Neural cell (in vitro differentiated cells): Measurements from ENCODE around the gene MFRP. TPM values are rescaled to one million over a fixed set of nuclear protein-coding genes. Genes with fewer than 3 reads are reported as not detected.

Source experiments
- H2AFZ ChIP-seq: fragments of 200-600, 300-800 bp; sonication (generic), shearing (Covaris generic); 2 replicates; pipeline ENCODE4 v1.6.0; 2014; ENCODE audit warnings: low read depth, mild to moderate bottlenecking, antibody characterized with exemption, low read length, moderate library complexity
- H3F3A ChIP-seq: fragments of 200-600 bp; shearing (Covaris generic); 2 replicates; pipeline ENCODE4 v1.6.1; 2016; ENCODE audit warnings: mild to moderate bottlenecking, moderate library complexity, mixed read lengths, antibody characterized with exemption, low read length; ENCODE audit not compliant: insufficient read depth, poor library complexity, severe bottlenecking
- H3K27ac ChIP-seq: fragments of 200-600, 300-800 bp; sonication (generic), shearing (Covaris generic); 2 replicates; pipeline ENCODE4 v1.5.1; 2014; ENCODE audit warnings: mild to moderate bottlenecking, low read length, moderate library complexity
- H3K27me3 ChIP-seq: fragments of 300-800, 200-600 bp; sonication (generic), shearing (Covaris generic); 2 replicates; pipeline ENCODE4 v1.6.0; 2014; ENCODE audit warnings: mild to moderate bottlenecking, low read depth, low read length, moderate library complexity; ENCODE audit not compliant: insufficient read depth
- H3K36me3 ChIP-seq: fragments of 300-800, 200-600 bp; sonication (generic), shearing (Covaris generic); 2 replicates; pipeline ENCODE4 v1.5.1; 2014; ENCODE audit warnings: mild to moderate bottlenecking, antibody characterized with exemption, low read length, moderate library complexity; ENCODE audit not compliant: insufficient read depth
- H3K4me2 ChIP-seq: fragments of 300-800, 200-600 bp; sonication (generic), shearing (Covaris generic); 2 replicates; pipeline ENCODE4 v1.6.0; 2014; ENCODE audit warnings: mild to moderate bottlenecking, low read length
- H3K4me3 ChIP-seq: fragments of 300-800, 200-600 bp; sonication (generic), shearing (Covaris generic); 2 replicates; pipeline ENCODE4 v1.5.1; 2014; ENCODE audit warnings: mild to moderate bottlenecking, low read length, moderate library complexity
- H3K79me2 ChIP-seq: fragments of 200-600 bp; shearing (Covaris generic); replicated peaks from 2 replicates; pipeline ENCODE4 v1.6.0; 2014; ENCODE audit warnings: mild to moderate bottlenecking, low read length, moderate library complexity; ENCODE audit not compliant: insufficient read depth
- H3K9ac ChIP-seq: fragments of 300-800, 200-600 bp; sonication (generic), shearing (Covaris generic); 2 replicates; pipeline ENCODE4 v1.6.1; 2016; ENCODE audit warnings: mild to moderate bottlenecking, low read length, mixed read lengths
- H3K9me2 ChIP-seq: fragments of 200-600 bp; shearing (Covaris generic); 2 replicates; pipeline ENCODE4 v1.6.1; 2016; ENCODE audit warnings: mild to moderate bottlenecking, low read length, mixed read lengths; ENCODE audit not compliant: insufficient read depth
- H3K9me3 ChIP-seq: fragments of 200-600, 300-800 bp; sonication (generic), shearing (Covaris generic); 2 replicates; pipeline ENCODE4 v1.6.1; 2016; ENCODE audit warnings: mild to moderate bottlenecking, mixed run types, low read length, moderate library complexity, mixed read lengths
- H4K20me1 ChIP-seq: fragments of 200-600 bp; shearing (Covaris generic); 2 replicates; pipeline ENCODE4 v1.6.1; 2016; ENCODE audit warnings: mild to moderate bottlenecking, mixed run types; ENCODE audit not compliant: insufficient read depth
- EP300 ChIP-seq: fragments of 450-650 bp; conservative IDR thresholded peaks from 2 replicates; pipeline ENCODE4 v1.6.1; 2014; ENCODE audit warnings: antibody characterized with exemption, mild to moderate bottlenecking, moderate library complexity; ENCODE audit not compliant: poor library complexity, severe bottlenecking
- EZH2 ChIP-seq: fragments of 200-600, 300-800 bp; shearing (Covaris generic), sonication (generic); IDR thresholded peaks from 2 replicates; pipeline ENCODE4 v1.6.1; 2014; ENCODE audit warnings: antibody characterized with exemption, low read length, borderline replicate concordance, mild to moderate bottlenecking; ENCODE audit not compliant: insufficient read depth, poor library complexity, severe bottlenecking
- MXI1 ChIP-seq: fragments of 450-650 bp; conservative IDR thresholded peaks from 2 replicates; pipeline ENCODE4 v1.6.1; 2014; ENCODE audit warnings: antibody characterized with exemption, mild to moderate bottlenecking; ENCODE audit not compliant: poor library complexity, severe bottlenecking
- POLR2AphosphoS5 ChIP-seq: IDR thresholded peaks from 2 replicates; pipeline ENCODE4 v1.6.1; 2012
- RAD21 ChIP-seq: fragments of 450-650 bp; conservative IDR thresholded peaks from 2 replicates; pipeline ENCODE4 v1.6.1; 2014; ENCODE audit warnings: antibody characterized with exemption, mild to moderate bottlenecking, moderate library complexity
- SMC3 ChIP-seq: fragments of 450-650 bp; conservative IDR thresholded peaks from 2 replicates; pipeline ENCODE4 v1.6.1; 2014; ENCODE audit warnings: antibody characterized with exemption, mild to moderate bottlenecking, moderate library complexity; ENCODE audit not compliant: poor library complexity
- TAF1 ChIP-seq: IDR thresholded peaks from 2 replicates; pipeline ENCODE4 v1.6.1; 2012; ENCODE audit warnings: low read depth
- polyA plus RNA-seq: library from polyadenylated mRNA; depleted of rRNA; stranded (reverse); fragments of >200 nt; gene quantifications from 2 replicates; pipeline ENCODE4 v1.2.3, GENCODE V29; 2014
- TF ChIP-seq, protein P1 (sequence below): fragments of 450-650 bp; IDR thresholded peaks from 2 replicates; pipeline ENCODE4 v1.5.1; 2014; ENCODE audit warnings: antibody characterized with exemption, mild to moderate bottlenecking, moderate library complexity; ENCODE audit not compliant: poor library complexity, severe bottlenecking
- TF ChIP-seq, protein P2 (sequence below): IDR thresholded peaks from 2 replicates; pipeline ENCODE4 v1.6.1; 2012; ENCODE audit warnings: borderline replicate concordance

Gene MFRP
- polyA plus RNA-seq, 1 donor from 2014 or later: not detected

DNA sequence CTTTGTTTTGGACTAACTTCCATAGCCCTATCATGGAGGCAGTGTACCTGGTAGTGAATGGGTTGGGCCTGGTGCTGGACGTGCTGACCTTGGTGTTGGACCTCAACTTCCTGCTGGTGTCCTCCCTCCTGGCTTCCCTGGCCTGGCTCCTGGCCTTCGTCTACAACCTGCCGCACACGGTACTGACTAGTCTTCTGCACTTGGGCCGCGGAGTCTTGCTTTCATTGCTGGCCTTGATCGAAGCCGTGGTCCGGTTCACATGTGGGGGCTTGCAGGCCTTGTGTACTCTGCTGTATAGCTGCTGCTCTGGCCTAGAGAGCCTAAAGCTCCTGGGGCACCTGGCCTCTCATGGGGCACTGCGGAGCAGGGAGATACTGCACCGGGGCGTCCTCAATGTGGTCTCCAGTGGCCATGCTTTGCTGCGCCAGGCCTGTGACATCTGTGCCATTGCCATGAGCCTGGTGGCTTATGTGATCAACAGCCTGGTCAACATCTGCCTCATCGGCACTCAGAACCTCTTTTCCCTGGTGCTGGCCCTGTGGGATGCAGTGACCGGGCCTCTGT, 11.3 kb downstream of the MFRP start:
- Histone ChIP-seq H3K9me2 (no peaks in the 10 kb centered on the region), H3K9ac (peak overlapping the region; percentile 79), H3K4me3 (peak overlapping the region; percentile 86), H3K9me3 (no peaks in the 10 kb centered on the region), H3F3A (no peaks in the 10 kb centered on the region), H2AFZ (no peak overlapping the region), H3K27ac (peak overlapping the region; percentile 60), H3K27me3 (peaks cover 16% of the 10 kb centered on the region), H3K36me3 (no peaks in the 10 kb centered on the region), H4K20me1 (no peaks in the 10 kb centered on the region), H3K4me2 (peak overlapping the region; percentile 84), H3K79me2 (peaks cover 6% of the 10 kb centered on the region)
- TF ChIP-seq SMC3 (no peak), MXI1 (no peak), RAD21 (no peak), EZH2 (no peak), EP300 (no peak), TAF1 (no peak), POLR2AphosphoS5 (no peak)
- TF ChIP-seq, protein P1, sequence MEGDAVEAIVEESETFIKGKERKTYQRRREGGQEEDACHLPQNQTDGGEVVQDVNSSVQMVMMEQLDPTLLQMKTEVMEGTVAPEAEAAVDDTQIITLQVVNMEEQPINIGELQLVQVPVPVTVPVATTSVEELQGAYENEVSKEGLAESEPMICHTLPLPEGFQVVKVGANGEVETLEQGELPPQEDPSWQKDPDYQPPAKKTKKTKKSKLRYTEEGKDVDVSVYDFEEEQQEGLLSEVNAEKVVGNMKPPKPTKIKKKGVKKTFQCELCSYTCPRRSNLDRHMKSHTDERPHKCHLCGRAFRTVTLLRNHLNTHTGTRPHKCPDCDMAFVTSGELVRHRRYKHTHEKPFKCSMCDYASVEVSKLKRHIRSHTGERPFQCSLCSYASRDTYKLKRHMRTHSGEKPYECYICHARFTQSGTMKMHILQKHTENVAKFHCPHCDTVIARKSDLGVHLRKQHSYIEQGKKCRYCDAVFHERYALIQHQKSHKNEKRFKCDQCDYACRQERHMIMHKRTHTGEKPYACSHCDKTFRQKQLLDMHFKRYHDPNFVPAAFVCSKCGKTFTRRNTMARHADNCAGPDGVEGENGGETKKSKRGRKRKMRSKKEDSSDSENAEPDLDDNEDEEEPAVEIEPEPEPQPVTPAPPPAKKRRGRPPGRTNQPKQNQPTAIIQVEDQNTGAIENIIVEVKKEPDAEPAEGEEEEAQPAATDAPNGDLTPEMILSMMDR: no peak
- TF ChIP-seq, protein P2, sequence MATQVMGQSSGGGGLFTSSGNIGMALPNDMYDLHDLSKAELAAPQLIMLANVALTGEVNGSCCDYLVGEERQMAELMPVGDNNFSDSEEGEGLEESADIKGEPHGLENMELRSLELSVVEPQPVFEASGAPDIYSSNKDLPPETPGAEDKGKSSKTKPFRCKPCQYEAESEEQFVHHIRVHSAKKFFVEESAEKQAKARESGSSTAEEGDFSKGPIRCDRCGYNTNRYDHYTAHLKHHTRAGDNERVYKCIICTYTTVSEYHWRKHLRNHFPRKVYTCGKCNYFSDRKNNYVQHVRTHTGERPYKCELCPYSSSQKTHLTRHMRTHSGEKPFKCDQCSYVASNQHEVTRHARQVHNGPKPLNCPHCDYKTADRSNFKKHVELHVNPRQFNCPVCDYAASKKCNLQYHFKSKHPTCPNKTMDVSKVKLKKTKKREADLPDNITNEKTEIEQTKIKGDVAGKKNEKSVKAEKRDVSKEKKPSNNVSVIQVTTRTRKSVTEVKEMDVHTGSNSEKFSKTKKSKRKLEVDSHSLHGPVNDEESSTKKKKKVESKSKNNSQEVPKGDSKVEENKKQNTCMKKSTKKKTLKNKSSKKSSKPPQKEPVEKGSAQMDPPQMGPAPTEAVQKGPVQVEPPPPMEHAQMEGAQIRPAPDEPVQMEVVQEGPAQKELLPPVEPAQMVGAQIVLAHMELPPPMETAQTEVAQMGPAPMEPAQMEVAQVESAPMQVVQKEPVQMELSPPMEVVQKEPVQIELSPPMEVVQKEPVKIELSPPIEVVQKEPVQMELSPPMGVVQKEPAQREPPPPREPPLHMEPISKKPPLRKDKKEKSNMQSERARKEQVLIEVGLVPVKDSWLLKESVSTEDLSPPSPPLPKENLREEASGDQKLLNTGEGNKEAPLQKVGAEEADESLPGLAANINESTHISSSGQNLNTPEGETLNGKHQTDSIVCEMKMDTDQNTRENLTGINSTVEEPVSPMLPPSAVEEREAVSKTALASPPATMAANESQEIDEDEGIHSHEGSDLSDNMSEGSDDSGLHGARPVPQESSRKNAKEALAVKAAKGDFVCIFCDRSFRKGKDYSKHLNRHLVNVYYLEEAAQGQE: no peak

GRCh38 chr11:119334174-119334930, 12.2 kb downstream of the MFRP start, which contains the start of gene RNF26:
Gene RNF26 (plus strand): TSS chr11:119334527. CDS start chr11:119335123, 596 bp downstream.
- H3K79me2 ChIP-seq: peaks cover 6% of the 10 kb centered on the region
- H3K9me3 ChIP-seq: no peaks in the 10 kb centered on the region
- H2AFZ ChIP-seq: peak within 1 kb of the TSS; percentile 90
- peak within 1 kb of the TSS; percentile 79 for H3K9ac ChIP-seq
- H3K4me3 ChIP-seq: peak within 1 kb of the TSS; percentile 86
- H3K9me2 ChIP-seq: no peaks in the 10 kb centered on the region
- peak within 1 kb of the TSS; percentile 84 for H3K4me2 ChIP-seq
- H3K27me3 ChIP-seq: peaks cover 8% of the 10 kb centered on the region
- no peaks in the 10 kb centered on the region for H3K36me3 ChIP-seq
- peak within 1 kb of the TSS; percentile 60 for H3K27ac ChIP-seq
- H4K20me1 ChIP-seq: no peaks in the 10 kb centered on the region
- no peaks in the 10 kb centered on the region for H3F3A ChIP-seq
- TF ChIP-seq TAF1 (peak; percentile 85), RAD21 (peak; percentile 15), MXI1 (peak; percentile 95), EP300 (peak; percentile 57), POLR2AphosphoS5 (peak; percentile 89), EZH2 (no peak), SMC3 (no peak)
- TF ChIP-seq, protein P2: peak; percentile 83
- TF ChIP-seq, protein P1: peak; percentile 18
